Adrenal gland (tissue), 5 donors: Measurements from ENCODE around the gene CHRD.

Experiments
- POLR2A ChIP-seq, 2 donors: fragments of 450-650 bp; IDR thresholded peaks; one replicate each; pipeline ENCODE4 v1.6.1; 2017; ENCODE audit warnings: antibody characterized with exemption in 2 of 2, mild to moderate bottlenecking in 2 of 2, moderate library complexity in 1 of 2
- TF ChIP-seq, protein P1 (sequence below), 6 experiments: fragments of 450-650 bp in 4 of 6; fragments of 200-600 bp in 2 of 6; sonication (generic) in 1 of 6; IDR thresholded peaks; 1 replicate in 5 of 6; 2 replicates in 1 of 6; pipeline versions ENCODE4 v1.5.1 to v1.8.0; 2016 to 2021; ENCODE audit warnings: antibody characterized with exemption in 6 of 6, mild to moderate bottlenecking in 2 of 6, moderate library complexity in 1 of 6
- donor health status: DM: no; HTN: no; CAD: no.

DNA sequence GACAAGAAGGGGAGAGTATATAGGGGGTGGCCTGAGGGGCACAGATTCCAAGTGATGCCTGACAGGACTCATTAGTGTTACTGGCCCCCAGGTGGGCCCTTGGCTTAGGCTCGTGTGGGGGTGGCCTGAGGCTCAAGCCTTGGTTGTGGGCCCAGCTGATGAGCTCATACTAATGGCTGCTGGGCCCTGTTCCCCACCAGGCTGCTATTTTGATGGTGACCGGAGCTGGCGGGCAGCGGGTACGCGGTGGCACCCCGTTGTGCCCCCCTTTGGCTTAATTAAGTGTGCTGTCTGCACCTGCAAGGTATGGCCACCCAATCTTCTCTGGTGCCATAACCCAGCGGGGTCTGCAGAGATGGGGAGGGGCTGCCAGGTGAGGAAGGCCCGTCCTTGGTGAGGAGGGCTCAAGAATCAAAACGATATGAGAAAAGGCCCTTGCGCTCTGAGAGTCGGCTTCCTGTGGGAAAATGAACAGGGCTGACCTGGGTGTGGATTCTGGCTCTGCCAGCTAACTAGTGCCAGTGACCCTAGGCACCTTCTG lies 7.4 kb downstream of the CHRD start:
- TF ChIP-seq, protein P1, sequence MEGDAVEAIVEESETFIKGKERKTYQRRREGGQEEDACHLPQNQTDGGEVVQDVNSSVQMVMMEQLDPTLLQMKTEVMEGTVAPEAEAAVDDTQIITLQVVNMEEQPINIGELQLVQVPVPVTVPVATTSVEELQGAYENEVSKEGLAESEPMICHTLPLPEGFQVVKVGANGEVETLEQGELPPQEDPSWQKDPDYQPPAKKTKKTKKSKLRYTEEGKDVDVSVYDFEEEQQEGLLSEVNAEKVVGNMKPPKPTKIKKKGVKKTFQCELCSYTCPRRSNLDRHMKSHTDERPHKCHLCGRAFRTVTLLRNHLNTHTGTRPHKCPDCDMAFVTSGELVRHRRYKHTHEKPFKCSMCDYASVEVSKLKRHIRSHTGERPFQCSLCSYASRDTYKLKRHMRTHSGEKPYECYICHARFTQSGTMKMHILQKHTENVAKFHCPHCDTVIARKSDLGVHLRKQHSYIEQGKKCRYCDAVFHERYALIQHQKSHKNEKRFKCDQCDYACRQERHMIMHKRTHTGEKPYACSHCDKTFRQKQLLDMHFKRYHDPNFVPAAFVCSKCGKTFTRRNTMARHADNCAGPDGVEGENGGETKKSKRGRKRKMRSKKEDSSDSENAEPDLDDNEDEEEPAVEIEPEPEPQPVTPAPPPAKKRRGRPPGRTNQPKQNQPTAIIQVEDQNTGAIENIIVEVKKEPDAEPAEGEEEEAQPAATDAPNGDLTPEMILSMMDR (IDR thresholded peaks at IDR 0.05), result no peak
- no peak for TF ChIP-seq POLR2A (IDR thresholded peaks at IDR 0.05)
